Measurements from ENCODE around the gene GALK2.

Gene GALK2

DNA sequence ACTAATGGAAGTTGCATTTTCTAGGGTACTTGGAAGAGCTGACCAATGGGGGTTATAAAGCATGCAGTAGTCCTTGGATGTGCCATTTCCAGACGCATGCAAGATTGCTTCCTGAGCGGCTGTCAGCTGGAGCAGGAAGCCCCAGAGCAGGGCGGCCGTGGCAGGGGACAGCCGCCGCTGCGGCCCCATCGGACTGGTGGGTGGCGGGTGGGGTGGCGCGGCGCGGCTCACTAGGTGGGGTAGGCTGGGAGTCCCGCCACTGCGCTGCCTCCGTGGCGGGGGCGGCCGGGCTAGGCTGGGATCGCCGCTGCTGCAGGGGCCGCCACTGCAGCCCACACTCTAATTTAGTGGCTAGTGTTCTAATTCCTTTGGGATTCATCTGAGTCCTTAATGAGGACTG lies 196.4 kb downstream of the GALK2 start:
- DNase-seq: no peak

DNA sequence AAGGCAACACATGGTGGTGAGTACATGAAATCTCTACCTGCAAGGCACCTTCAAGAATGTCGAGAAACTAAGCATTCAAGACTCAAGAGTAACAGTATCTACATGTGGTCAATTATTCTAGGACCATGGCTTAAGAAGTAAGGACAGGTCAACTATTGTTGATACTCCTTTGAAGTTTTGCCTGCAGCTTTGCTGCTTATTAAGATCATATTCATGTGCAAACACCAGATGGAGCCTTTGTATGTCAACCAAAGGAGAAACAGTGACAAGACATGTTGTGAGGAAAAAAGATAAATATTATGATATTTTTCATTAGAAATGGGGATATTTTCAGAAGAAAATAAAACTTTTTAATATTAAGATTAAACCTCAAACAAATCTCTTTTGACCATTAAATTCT lies 200.7 kb downstream of the GALK2 start:
- DNase-seq: peak; percentile 60

DNA sequence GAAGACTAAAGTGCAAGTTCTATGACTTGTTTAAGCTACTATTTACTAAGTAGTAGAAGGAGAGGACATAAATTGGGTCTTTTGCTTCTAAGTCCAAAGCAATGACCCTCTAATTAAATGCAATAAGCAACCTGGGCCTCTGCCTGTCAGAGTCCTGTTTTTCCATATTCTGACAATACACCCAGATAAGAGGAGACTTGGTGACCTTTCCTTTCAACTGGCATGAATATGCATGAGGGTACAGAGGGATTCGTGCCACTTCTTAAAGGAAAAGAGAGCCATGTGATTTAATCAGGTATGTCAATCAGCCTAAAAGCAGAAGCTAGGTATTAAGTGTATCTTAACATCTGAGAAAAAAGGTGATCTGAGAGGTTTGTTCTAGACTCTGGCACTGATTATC lies 202.3 kb downstream of the GALK2 start:
- no peak for DNase-seq

DNA sequence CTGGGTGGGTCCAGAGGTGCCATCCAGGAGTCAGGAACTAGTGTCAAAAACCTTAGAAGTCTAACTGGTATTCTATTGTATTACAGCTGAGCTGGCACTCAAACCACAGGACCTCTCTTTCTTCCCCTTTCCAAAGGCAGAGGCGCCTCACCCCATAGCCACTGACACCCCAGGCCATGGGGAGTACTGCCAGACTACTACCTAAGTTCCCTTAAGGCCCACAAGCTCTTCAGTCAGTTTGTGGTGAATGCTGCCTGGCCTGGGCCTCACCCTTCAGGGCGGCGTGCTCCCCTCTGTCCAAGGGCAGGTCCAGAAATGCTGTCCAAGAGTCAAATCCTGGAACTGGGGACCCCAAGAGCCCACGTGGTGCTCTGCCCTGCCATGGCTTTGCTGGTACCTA lies 209.9 kb downstream of the GALK2 start:
- peak; percentile 27 for DNase-seq

DNA sequence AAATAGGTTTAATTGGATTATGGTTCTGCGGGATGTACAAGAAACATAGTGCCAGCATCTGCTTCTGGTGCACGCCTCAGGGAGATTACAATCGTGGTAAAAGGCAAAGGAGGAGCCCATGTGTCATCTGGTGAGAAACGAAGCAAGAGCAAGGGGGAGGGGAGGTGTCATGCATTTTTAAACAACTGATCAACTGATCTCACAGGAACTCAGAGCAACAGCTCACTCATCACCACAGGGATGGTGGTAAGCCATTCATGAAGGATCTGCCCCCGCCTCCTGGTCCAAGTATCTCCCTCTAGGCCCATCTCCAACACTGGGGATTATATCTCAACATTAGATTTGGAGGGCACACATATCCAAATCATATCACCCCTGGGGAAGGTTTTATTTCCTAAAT lies 210.9 kb downstream of the GALK2 start:
- peak; percentile 2 for DNase-seq

Data from hematopoietic multipotent progenitor cell treated with erythropoietin and hydrocortisone succinate and interleukin-3 and kit ligand, for 6 days (in vitro differentiated cells).